Measurements from ENCODE around the gene RC3H1. TPM values are rescaled to one million over a fixed set of nuclear protein-coding genes. Genes with fewer than 3 reads are reported as not detected.

The RC3H1 gene
- total and polyA plus RNA-seq, 2 of the 8 experiments (the other 6 are each of a cell fraction or from before 2014, with no cell fraction given): 7.4 to 32.2 TPM

- Histone ChIP-seq H4K5ac (ENCODE audit: insufficient read length, low read depth, low read length) (no peak overlapping the region), H3K79me1 (ENCODE audit: low read depth, low read length) (no peaks in the 10 kb centered on the region), H3K27ac (ENCODE audit: low read depth, low read length) (no peak overlapping the region), H3K36me3 (ENCODE audit: control insufficient read depth in 2 of 4, insufficient read depth in 4 of 4, low read length in 3 of 4) (no peaks in the 10 kb centered on the region; a peak in 1 of 8 replicates), H3K23ac (ENCODE audit: insufficient read length) (no peak overlapping the region), H3K4me3 (ENCODE audit: extremely low read depth in 1 of 4, insufficient read depth in 2 of 4, low read depth in 3 of 4, low read length in 4 of 4) (no peak overlapping the region), H4K8ac (ENCODE audit: extremely low read depth, insufficient read depth, low read length) (no peak overlapping the region), H3K4me2 (ENCODE audit: insufficient read depth in 1 of 2, low read depth in 2 of 2, low read length in 2 of 2) (no peak overlapping the region), H2BK120ac (replicated peaks; ENCODE audit: low read depth, low read length) (no peak overlapping the region), H3K9me3 (ENCODE audit: insufficient read depth in 2 of 2, low read depth in 1 of 2, low read length in 1 of 2) (no peaks in the 10 kb centered on the region), H3K56ac (replicated peaks; ENCODE audit: insufficient read length, low read depth, low read length) (no peak overlapping the region), H3K18ac (ENCODE audit: extremely low read depth, low read length) (no peak overlapping the region), H3K27me3 (replicated peaks in 1 of 4; ENCODE audit: control insufficient read depth in 3 of 4, extremely low read depth in 1 of 4, insufficient read depth in 3 of 4, low read length in 3 of 4) (no peaks in the 10 kb centered on the region), H2BK20ac (ENCODE audit: low read length) (no peak overlapping the region), H2BK15ac (ENCODE audit: low read length) (no peak overlapping the region), H3K23me2 (ENCODE audit: low read depth, low read length) (peaks cover 2% of the 10 kb centered on the region; the same call in 1 of the 2 replicates), H3K4me1 (replicated peaks in 1 of 4; ENCODE audit: control insufficient read depth in 3 of 4, insufficient read depth in 4 of 4, low read length in 3 of 4) (no peaks in the 10 kb centered on the region; a peak in 1 of 7 replicates), H3K79me2 (ENCODE audit: control insufficient read depth in 1 of 2, insufficient read depth in 2 of 2, low read length in 2 of 2) (peaks cover 3 to 82% of the 10 kb centered on the region in 2 experiments; a peak in 3 of 4 replicates), H2BK12ac (ENCODE audit: low read depth, low read length) (no peak overlapping the region), H2AFZ (ENCODE audit: low read length) (no peak overlapping the region), H4K91ac (replicated peaks; ENCODE audit: insufficient read length, low read length) (no peak overlapping the region), H4K20me1 (replicated peaks in 1 of 2; ENCODE audit: control insufficient read depth in 1 of 2, insufficient read depth in 2 of 2, low read length in 2 of 2) (peaks cover 0 to 7% of the 10 kb centered on the region in 2 experiments), H3K4ac (replicated peaks; ENCODE audit: insufficient read length, low read depth, low read length) (no peak overlapping the region), H3K9ac (replicated peaks in 1 of 4; ENCODE audit: extremely low read depth in 1 of 4, low read depth in 3 of 4, low read length in 3 of 4) (no peak overlapping the region), H3K14ac (ENCODE audit: insufficient read length) (no peak overlapping the region), H2AK5ac (ENCODE audit: low read depth, low read length) (no peak overlapping the region), H2BK5ac (ENCODE audit: low read depth, low read length) (no peak overlapping the region)
- POLR2A ChIA-PET (ENCODE audit: partially characterized antibody): interaction anchor here (1.3 to 1.5 kb wide), 2 partner anchors 17 to 23 kb away, joined by 3 to 8 read pairs; partner anchors contain the start of gene RC3H1
- DNase-seq (ENCODE audit: low read depth in 1 of 2, low spot score in 2 of 2) (no peak), FAIRE-seq (no peak)
- TF ChIP-seq PHF8 (conservative IDR thresholded peaks at IDR 0.05; ENCODE audit: low read depth, low read length) (no peak), EP300 (IDR thresholded peaks at IDR 0.05; ENCODE audit: borderline replicate concordance in 1 of 2, low read depth in 2 of 2, low read length in 2 of 2) (no peak), ATF3 (IDR thresholded peaks at IDR 0.05; ENCODE audit: insufficient read depth, low read depth, low read length) (no peak), CTBP2 (IDR thresholded peaks at IDR 0.05; ENCODE audit: borderline replicate concordance, insufficient read depth, insufficient read length, low read length) (no peak), CREB1 (IDR thresholded peaks at IDR 0.05) (no peak), TAF7 (optimal IDR thresholded peaks at IDR 0.05; ENCODE audit: borderline replicate concordance, low read depth, low read length) (no peak), EZH2 (IDR thresholded peaks at IDR 0.05; ENCODE audit: low read depth, low read length, severe bottlenecking) (no peak), CBX8 (IDR thresholded peaks at IDR 0.05; ENCODE audit: borderline replicate concordance, low read depth, low read length) (no peak), TEAD4 (IDR thresholded peaks at IDR 0.05; ENCODE audit: low read depth, low read length) (no peak), NANOG (IDR thresholded peaks at IDR 0.05; ENCODE audit: insufficient read depth, low read depth, low read length, poor library complexity, severe bottlenecking) (no peak), JUN (IDR thresholded peaks at IDR 0.05; ENCODE audit: low read depth, low read length) (no peak), EGR1 (IDR thresholded peaks at IDR 0.05; ENCODE audit: borderline replicate concordance, low read depth, low read length) (no peak)
- CTCF ChIA-PET (ENCODE audit: partially characterized antibody): interaction anchor here (0.7 to 1.1 kb wide), 3 partner anchors 10 to 258 kb away, joined by 3 read pairs; no protein-coding TSS in a partner anchor
- WGBS, 2 experiments (ENCODE audit: extremely low coverage in 1 of 2, insufficient coverage in 1 of 2, insufficient read length in 1 of 2, insufficient replicate concordance in 2 of 2, low coverage in 1 of 2, low lambda C conversion rate in 2 of 2, missing lambda C conversion rate in 1 of 2): 94% methylated on average over 2 of the region's 2 CpGs; no CpG with 5 or more reads in 1 of the 2 experiments
These were observed 17.1 kb downstream of the RC3H1 start for GRCh38 chr1:174005032-174005431.

All from H1 (cell line).